HEK293 (cell line): ENCODE data around the gene VASP.

Source experiments
- CTCF ChIA-PET: fragments of 350-600 bp; formaldehyde crosslinking; extraction: SDS; loops from one replicate; lab custom pipeline; 2021; ENCODE audit warnings: antibody characterized with exemption; lab: Yijun Ruan, JAX
- POLR2A ChIA-PET: fragments of 300-600 bp; formaldehyde crosslinking; extraction: SDS; loops from one replicate; lab custom pipeline; 2020; ENCODE audit warnings: antibody characterized with exemption, inconsistent platforms; lab: Yijun Ruan, JAX
- H3K27ac ChIP-seq: fragments of 200-500 bp; sonication (Bioruptor generic); 2 replicates; pipeline ENCODE4 v1.5.1; 2014; ENCODE audit warnings: low read depth, low read length, control low read depth, inconsistent platforms; ENCODE audit errors: extremely low read depth
- H3K36me3 ChIP-seq, 2 experiments: fragments of 200-500 bp in 1 of 2; sonication (Bioruptor generic) in 1 of 2; 1 replicate in 1 of 2; 2 replicates in 1 of 2; pipeline ENCODE4 v1.5.1; 2014 to 2017; ENCODE audit warnings: inconsistent platforms in 2 of 2, low read length in 2 of 2; ENCODE audit not compliant: control insufficient read depth in 2 of 2, insufficient read depth in 1 of 2
- H3K4me1 ChIP-seq: fragments of 200-500 bp; sonication (Bioruptor generic); 2 replicates; pipeline ENCODE4 v1.5.1; 2014; ENCODE audit warnings: mild to moderate bottlenecking, low read length, inconsistent platforms; ENCODE audit not compliant: control insufficient read depth, insufficient read depth
- H3K4me3 ChIP-seq: 2 replicates; pipeline ENCODE4 v1.5.1; 2011; ENCODE audit warnings: low read depth, mild to moderate bottlenecking, control low read depth, low read length, moderate library complexity
- H3K9me3 ChIP-seq: fragments of 200-500 bp; sonication (Bioruptor generic); 2 replicates; pipeline ENCODE4 v1.5.1; 2014; ENCODE audit warnings: low read depth, low read length, inconsistent platforms; ENCODE audit not compliant: control insufficient read depth, insufficient read depth
- ATF2 ChIP-seq: fragments of 450-650 bp; formaldehyde crosslinking; IDR thresholded peaks from 2 replicates; pipeline ENCODE4 v1.5.1; 2016; ENCODE audit warnings: missing biosample characterization, missing genetic modification characterization, low read depth
- HOXA7 ChIP-seq: sonication (generic); formaldehyde crosslinking; IDR thresholded peaks from 2 replicates; pipeline ENCODE4 v1.8.1; 2022; ENCODE audit warnings: missing genetic modification reagents, borderline replicate concordance
- IKZF3 ChIP-seq: fragments of 450-650 bp; IDR thresholded peaks from 2 replicates; pipeline ENCODE4 v1.5.0; 2018; ENCODE audit warnings: missing biosample characterization, mild to moderate bottlenecking, missing genetic modification characterization, moderate library complexity
- KLF1 ChIP-seq: fragments of 450-650 bp; formaldehyde crosslinking; IDR thresholded peaks from 2 replicates; pipeline ENCODE4 v1.5.1; 2016; ENCODE audit warnings: missing biosample characterization, missing genetic modification characterization
- KLF7 ChIP-seq: fragments of 450-650 bp; formaldehyde crosslinking; IDR thresholded peaks from 2 replicates; pipeline ENCODE4 v1.5.1; 2016; ENCODE audit warnings: missing biosample characterization, missing genetic modification characterization, borderline replicate concordance
- PRDM1 ChIP-seq: fragments of 450-650 bp; formaldehyde crosslinking; IDR thresholded peaks from 2 replicates; pipeline ENCODE4; 2016; ENCODE audit warnings: missing biosample characterization, missing genetic modification characterization
- SCRT2 ChIP-seq: fragments of 450-650 bp; formaldehyde crosslinking; IDR thresholded peaks from 2 replicates; pipeline ENCODE4 v1.5.1; 2016; ENCODE audit warnings: missing biosample characterization, missing genetic modification characterization
- ZFP3 ChIP-seq: fragments of 450-650 bp; formaldehyde crosslinking; IDR thresholded peaks from 2 replicates; pipeline ENCODE4 v1.5.1; 2016; ENCODE audit warnings: low read depth, missing biosample characterization, missing genetic modification characterization
- ZNF114 ChIP-seq: fragments of 450-650 bp; formaldehyde crosslinking; IDR thresholded peaks from 2 replicates; pipeline ENCODE4 v1.5.0; 2017; ENCODE audit warnings: missing biosample characterization, missing genetic modification characterization
- ZNF175 ChIP-seq: fragments of 450-650 bp; formaldehyde crosslinking; IDR thresholded peaks from 2 replicates; pipeline ENCODE4 v1.5.1; 2016; ENCODE audit warnings: missing biosample characterization, missing genetic modification characterization
- ZNF274 ChIP-seq, 2 experiments: fragments of 200-500 bp in 1 of 2; fragments of 450-650 bp in 1 of 2; sonication (Bioruptor generic) in 1 of 2; formaldehyde crosslinking in 1 of 2; IDR thresholded peaks; 2 replicates each; pipeline versions ENCODE4 v1.5.1 to v1.6.1; 2014 to 2016; ENCODE audit warnings: borderline replicate concordance in 1 of 2, inconsistent platforms in 1 of 2, low read length in 1 of 2, missing biosample characterization in 1 of 2, missing genetic modification characterization in 1 of 2
- ZNF426 ChIP-seq: fragments of 450-650 bp; formaldehyde crosslinking; IDR thresholded peaks from 2 replicates; pipeline ENCODE4 v1.5.1; 2017; ENCODE audit warnings: missing biosample characterization, missing genetic modification characterization, mild to moderate bottlenecking, inconsistent platforms, moderate library complexity
- ZNF549 ChIP-seq: fragments of 450-650 bp; IDR thresholded peaks from 2 replicates; pipeline ENCODE4 v1.5.1; 2018; ENCODE audit warnings: missing biosample characterization, missing genetic modification characterization, mild to moderate bottlenecking, inconsistent platforms, moderate library complexity
- ZNF660 ChIP-seq: fragments of 450-650 bp; IDR thresholded peaks from 2 replicates; pipeline ENCODE4 v1.5.1; 2018; ENCODE audit warnings: missing biosample characterization, mild to moderate bottlenecking, missing genetic modification characterization
- ZXDB ChIP-seq: fragments of 450-650 bp; formaldehyde crosslinking; IDR thresholded peaks from 2 replicates; pipeline ENCODE4 v1.5.1; 2016; ENCODE audit warnings: missing biosample characterization, missing genetic modification characterization
- TF ChIP-seq, protein P1 (sequence below): fragments of 450-650 bp; formaldehyde crosslinking; IDR thresholded peaks from 2 replicates; pipeline ENCODE4 v1.5.1; 2016; ENCODE audit warnings: missing biosample characterization, missing genetic modification characterization
- TF ChIP-seq, protein P2 (sequence below): fragments of 450-650 bp; formaldehyde crosslinking; IDR thresholded peaks from 2 replicates; pipeline ENCODE4 v1.5.1; 2016; ENCODE audit warnings: missing biosample characterization, missing genetic modification characterization

VASP gene

DNA sequence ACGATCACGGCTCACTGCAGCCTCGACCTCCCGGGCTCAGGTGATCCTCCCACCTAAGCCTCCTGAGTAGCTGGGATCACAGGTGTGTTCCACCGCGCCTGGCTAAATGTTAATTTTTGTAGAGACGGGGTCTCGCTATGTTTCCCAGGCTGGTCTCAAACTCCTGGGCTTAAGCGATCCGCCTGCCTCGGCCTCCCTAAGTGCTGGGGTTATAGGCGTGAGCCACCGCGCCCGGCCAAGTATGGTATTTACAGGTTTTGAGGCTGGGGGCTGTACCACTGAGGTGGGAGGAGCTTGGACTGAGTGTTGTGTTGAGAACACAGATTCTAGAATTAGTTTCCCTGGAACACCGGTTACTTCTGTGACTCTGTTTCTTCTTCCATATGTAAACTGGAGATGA is 9.5 kb upstream of the VASP start:
- Histone ChIP-seq H3K27ac (no peak overlapping the region), H3K36me3 (no peaks in the 10 kb centered on the region), H3K4me3 (no peak overlapping the region), H3K9me3 (no peaks in the 10 kb centered on the region)
- POLR2A ChIA-PET, result interaction anchor here (0.6 to 2.3 kb wide), 3 partner anchors 144 to 218 kb away, joined by 3 to 7 read pairs (median 5); no protein-coding TSS in a partner anchor
- CTCF ChIA-PET, result interaction anchor here (0.6 to 3.1 kb wide), 3 partner anchors 10 to 19 kb away, joined by 3 to 15 read pairs (median 4); no protein-coding TSS in a partner anchor
- TF ChIP-seq SCRT2, result no peak
- no peak for TF ChIP-seq ATF2 (tag by site-specific recombination)
- no peak for TF ChIP-seq ZXDB (tag by site-specific recombination)
- no peak for TF ChIP-seq IKZF3 (tag by site-specific recombination)
- no peak for TF ChIP-seq ZNF660
- TF ChIP-seq KLF7, result no peak
- no peak for TF ChIP-seq PRDM1 (tag by site-specific recombination)
- no peak for TF ChIP-seq ZNF274 (IDR thresholded peaks at IDR 0.05; ENCODE audit: low read length)
- no peak for TF ChIP-seq ZNF274 (tag by site-specific recombination; IDR thresholded peaks at IDR 0.05; ENCODE audit: borderline replicate concordance)
- TF ChIP-seq HOXA7 (CRISPR knock-in tag), result no peak
- no peak for TF ChIP-seq ZNF175 (tag by site-specific recombination)
- TF ChIP-seq KLF1 (tag by site-specific recombination), result no peak
- TF ChIP-seq ZNF549, result no peak
- TF ChIP-seq, all 188 proteins: peak for 0
- H3K4me1 ChIP-seq, result peaks cover 6% of the 10 kb centered on the region

DNA sequence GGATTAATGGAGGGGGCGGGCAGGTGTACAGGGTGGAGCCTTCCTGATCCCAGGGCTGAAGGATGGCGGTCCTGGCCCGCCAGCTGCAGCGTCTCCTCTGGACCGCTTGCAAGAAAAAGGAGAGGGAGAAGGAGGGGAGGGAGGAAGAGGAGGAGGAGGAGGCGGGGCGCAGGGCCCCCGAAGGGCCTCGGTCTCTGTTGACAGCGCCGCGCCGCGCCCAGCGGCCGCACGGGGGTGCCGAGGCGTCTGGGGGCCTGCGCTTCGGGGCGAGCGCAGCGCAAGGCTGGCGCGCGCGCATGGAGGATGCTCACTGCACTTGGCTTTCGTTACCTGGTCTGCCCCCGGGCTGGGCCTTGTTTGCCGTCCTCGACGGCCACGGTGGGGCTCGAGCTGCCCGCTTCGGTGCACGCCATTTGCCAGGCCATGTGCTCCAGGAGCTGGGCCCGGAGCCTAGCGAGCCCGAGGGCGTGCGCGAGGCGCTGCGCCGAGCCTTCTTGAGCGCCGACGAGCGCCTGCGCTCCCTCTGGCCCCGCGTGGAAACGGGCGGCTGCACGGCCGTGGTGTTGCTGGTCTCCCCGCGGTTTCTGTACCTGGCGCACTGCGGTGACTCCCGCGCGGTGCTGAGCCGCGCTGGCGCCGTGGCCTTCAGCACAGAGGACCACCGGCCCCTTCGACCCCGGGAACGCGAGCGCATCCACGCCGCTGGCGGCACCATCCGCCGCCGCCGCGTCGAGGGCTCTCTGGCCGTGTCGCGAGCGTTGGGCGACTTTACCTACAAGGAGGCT is 8.7 kb upstream of the VASP start, which contains the start of gene PPM1N:
PPM1N (plus strand) TSS at position 33 of the 785 bp plus-strand sequence; CDS start at position 63, 30 bp downstream.
- no peaks in the 10 kb centered on the region for H3K9me3 ChIP-seq
- no peak within 1 kb of the TSS for H3K27ac ChIP-seq
- POLR2A ChIA-PET, result interaction anchor here (0.6 to 1.4 kb wide), 5 partner anchors 9 to 217 kb away, joined by 3 to 9 read pairs (median 4); no protein-coding TSS in a partner anchor

More for the DNA sequence above, 8.7 kb upstream of the VASP start, which contains the start of gene PPM1N:
- no peak within 1 kb of the TSS for H3K4me3 ChIP-seq
- TF ChIP-seq, protein P1, sequence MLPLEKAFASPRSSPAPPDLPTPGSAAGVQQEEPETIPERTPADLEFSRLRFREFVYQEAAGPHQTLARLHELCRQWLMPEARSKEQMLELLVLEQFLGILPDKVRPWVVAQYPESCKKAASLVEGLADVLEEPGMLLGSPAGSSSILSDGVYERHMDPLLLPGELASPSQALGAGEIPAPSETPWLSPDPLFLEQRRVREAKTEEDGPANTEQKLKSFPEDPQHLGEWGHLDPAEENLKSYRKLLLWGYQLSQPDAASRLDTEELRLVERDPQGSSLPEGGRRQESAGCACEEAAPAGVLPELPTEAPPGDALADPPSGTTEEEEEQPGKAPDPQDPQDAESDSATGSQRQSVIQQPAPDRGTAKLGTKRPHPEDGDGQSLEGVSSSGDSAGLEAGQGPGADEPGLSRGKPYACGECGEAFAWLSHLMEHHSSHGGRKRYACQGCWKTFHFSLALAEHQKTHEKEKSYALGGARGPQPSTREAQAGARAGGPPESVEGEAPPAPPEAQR, result no peak
- TF ChIP-seq, protein P2, sequence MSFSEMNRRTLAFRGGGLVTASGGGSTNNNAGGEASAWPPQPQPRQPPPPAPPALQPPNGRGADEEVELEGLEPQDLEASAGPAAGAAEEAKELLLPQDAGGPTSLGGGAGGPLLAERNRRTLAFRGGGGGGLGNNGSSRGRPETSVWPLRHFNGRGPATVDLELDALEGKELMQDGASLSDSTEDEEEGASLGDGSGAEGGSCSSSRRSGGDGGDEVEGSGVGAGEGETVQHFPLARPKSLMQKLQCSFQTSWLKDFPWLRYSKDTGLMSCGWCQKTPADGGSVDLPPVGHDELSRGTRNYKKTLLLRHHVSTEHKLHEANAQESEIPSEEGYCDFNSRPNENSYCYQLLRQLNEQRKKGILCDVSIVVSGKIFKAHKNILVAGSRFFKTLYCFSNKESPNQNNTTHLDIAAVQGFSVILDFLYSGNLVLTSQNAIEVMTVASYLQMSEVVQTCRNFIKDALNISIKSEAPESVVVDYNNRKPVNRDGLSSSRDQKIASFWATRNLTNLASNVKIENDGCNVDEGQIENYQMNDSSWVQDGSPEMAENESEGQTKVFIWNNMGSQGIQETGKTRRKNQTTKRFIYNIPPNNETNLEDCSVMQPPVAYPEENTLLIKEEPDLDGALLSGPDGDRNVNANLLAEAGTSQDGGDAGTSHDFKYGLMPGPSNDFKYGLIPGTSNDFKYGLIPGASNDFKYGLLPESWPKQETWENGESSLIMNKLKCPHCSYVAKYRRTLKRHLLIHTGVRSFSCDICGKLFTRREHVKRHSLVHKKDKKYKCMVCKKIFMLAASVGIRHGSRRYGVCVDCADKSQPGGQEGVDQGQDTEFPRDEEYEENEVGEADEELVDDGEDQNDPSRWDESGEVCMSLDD (tag by site-specific recombination), result no peak
- TF ChIP-seq ZFP3 (tag by site-specific recombination) (no peak), ZNF426 (tag by site-specific recombination) (no peak), ZNF114 (tag by site-specific recombination) (no peak)
- TF ChIP-seq, all 188 proteins: peak for 0
- H3K4me1 ChIP-seq, result peaks cover 6% of the 10 kb centered on the region
- CTCF ChIA-PET, result interaction anchor here (3.1 kb wide), 1 partner anchor 13 kb away, joined by 15 read pairs; no protein-coding TSS in a partner anchor
- H3K36me3 ChIP-seq, result no peaks in the 10 kb centered on the region
